RWPE2 (cell line): ENCODE measurements around the gene ABTB2.
A peak's percentile ranks its signal among the peaks of the same experiment; 100 is the strongest.

Experiments
- ATAC-seq: fragments of 200-7000 bp; cut with Tn5 transposase; 3 replicates; pipeline ENCODE4 v1.9.1; 2021; ENCODE audit warnings: low read depth
- DNase-seq: peaks from one replicate; pipeline ENCODE4 v3.0.0-alpha.2; 2020; ENCODE audit warnings: low spot score
- H3K27ac ChIP-seq: fragments of 450-650 bp; 2 replicates; pipeline ENCODE4 v1.5.1; 2017; ENCODE audit warnings: mild to moderate bottlenecking; ENCODE audit not compliant: poor library complexity, severe bottlenecking
- H3K27me3 ChIP-seq: fragments of 250-450 bp; sonication (Bioruptor Pico); 2 replicates; pipeline ENCODE4 v1.5.1; 2021; ENCODE audit warnings: mild to moderate bottlenecking, moderate library complexity; ENCODE audit not compliant: insufficient read depth, poor library complexity, severe bottlenecking
- H3K36me3 ChIP-seq: fragments of 250-450 bp; sonication (Bioruptor Pico); 2 replicates; pipeline ENCODE4 v1.5.1; 2020; ENCODE audit warnings: low read depth, mild to moderate bottlenecking, moderate library complexity
- H3K4me1 ChIP-seq: fragments of 250-450 bp; sonication (Bioruptor Pico); 2 replicates; pipeline ENCODE4 v1.5.1; 2021; ENCODE audit warnings: mild to moderate bottlenecking, moderate library complexity; ENCODE audit not compliant: insufficient read depth, poor library complexity, severe bottlenecking
- H3K4me3 ChIP-seq: fragments of 250-450 bp; sonication (Bioruptor Pico); 2 replicates; pipeline ENCODE4 v1.5.1; 2021; ENCODE audit warnings: mild to moderate bottlenecking, moderate library complexity; ENCODE audit not compliant: severe bottlenecking
- H3K9me3 ChIP-seq: fragments of 250-450 bp; sonication (Bioruptor Pico); 2 replicates; pipeline ENCODE4 v1.5.1; 2021; ENCODE audit warnings: mild to moderate bottlenecking, moderate library complexity; ENCODE audit not compliant: severe bottlenecking
- TF ChIP-seq, protein P1 (sequence below): fragments of 450-650 bp; IDR thresholded peaks from one replicate; pipeline ENCODE4 v1.5.1; 2017; ENCODE audit warnings: mild to moderate bottlenecking, moderate library complexity; ENCODE audit not compliant: poor library complexity, severe bottlenecking

The ABTB2 gene

DNA sequence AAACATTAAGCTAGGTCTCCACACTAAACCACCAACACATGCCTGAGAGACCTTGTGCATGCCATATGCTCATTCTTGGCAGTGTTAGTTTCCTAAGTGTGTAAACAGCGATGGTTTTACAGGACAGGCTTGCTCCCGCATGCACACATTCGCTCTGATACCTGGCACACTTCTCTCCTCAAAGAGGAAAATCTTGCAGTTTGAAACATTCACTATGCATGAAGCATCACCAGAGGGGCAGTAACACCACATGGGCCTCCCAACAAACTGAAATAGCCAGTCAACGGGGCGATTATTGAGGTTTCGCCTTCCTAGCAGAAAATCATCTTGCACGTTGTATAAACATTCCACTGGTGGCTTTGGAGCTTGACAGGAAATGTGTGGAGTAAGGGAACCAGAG, 52.6 kb downstream of the ABTB2 start:
- peaks cover 25% of the 10 kb centered on the region for H3K4me1 ChIP-seq
- no peak for ATAC-seq

DNA sequence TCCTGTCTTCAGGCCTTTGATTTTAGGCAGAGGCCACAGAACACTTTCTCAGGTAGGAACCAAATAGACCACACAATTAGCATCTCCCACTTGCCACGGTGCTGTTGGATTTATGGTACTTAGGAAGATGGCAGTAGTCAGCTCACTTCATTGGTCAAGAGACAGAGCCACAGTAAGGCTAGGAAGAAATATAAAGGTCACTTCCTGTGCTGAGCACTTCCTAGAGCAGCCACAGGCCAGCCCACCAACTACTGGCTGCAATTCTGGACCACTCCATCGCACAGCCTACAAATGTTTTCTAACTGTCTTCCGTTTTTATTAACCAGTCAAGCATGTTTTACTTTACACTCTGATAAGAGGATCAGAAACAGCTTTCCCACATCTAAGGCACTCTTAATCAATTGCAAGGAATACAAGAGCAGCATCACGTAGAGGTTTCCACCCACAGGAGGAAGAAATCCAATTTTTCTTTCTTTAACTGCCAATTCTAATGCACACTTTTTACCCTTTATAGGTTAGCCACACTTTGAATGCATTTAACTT, 54.7 kb downstream of the ABTB2 start:
- no peaks in the 10 kb centered on the region for H3K9me3 ChIP-seq
- H3K4me3 ChIP-seq: no peak overlapping the region
- no peaks in the 10 kb centered on the region for H3K36me3 ChIP-seq
- ATAC-seq: no peak
- H3K27ac ChIP-seq: peak overlapping the region; percentile 51
- no peak for DNase-seq
- TF ChIP-seq, protein P1, sequence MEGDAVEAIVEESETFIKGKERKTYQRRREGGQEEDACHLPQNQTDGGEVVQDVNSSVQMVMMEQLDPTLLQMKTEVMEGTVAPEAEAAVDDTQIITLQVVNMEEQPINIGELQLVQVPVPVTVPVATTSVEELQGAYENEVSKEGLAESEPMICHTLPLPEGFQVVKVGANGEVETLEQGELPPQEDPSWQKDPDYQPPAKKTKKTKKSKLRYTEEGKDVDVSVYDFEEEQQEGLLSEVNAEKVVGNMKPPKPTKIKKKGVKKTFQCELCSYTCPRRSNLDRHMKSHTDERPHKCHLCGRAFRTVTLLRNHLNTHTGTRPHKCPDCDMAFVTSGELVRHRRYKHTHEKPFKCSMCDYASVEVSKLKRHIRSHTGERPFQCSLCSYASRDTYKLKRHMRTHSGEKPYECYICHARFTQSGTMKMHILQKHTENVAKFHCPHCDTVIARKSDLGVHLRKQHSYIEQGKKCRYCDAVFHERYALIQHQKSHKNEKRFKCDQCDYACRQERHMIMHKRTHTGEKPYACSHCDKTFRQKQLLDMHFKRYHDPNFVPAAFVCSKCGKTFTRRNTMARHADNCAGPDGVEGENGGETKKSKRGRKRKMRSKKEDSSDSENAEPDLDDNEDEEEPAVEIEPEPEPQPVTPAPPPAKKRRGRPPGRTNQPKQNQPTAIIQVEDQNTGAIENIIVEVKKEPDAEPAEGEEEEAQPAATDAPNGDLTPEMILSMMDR: no peak
- peaks cover 12% of the 10 kb centered on the region for H3K4me1 ChIP-seq
- H3K27me3 ChIP-seq: no peaks in the 10 kb centered on the region

More for the DNA sequence above, 52.6 kb downstream of the ABTB2 start:
- Histone ChIP-seq H3K36me3 (no peaks in the 10 kb centered on the region), H3K27ac (no peak overlapping the region), H3K27me3 (no peaks in the 10 kb centered on the region), H3K4me3 (no peak overlapping the region), H3K9me3 (no peaks in the 10 kb centered on the region)
- TF ChIP-seq, protein P1: no peak
- DNase-seq: no peak

DNA sequence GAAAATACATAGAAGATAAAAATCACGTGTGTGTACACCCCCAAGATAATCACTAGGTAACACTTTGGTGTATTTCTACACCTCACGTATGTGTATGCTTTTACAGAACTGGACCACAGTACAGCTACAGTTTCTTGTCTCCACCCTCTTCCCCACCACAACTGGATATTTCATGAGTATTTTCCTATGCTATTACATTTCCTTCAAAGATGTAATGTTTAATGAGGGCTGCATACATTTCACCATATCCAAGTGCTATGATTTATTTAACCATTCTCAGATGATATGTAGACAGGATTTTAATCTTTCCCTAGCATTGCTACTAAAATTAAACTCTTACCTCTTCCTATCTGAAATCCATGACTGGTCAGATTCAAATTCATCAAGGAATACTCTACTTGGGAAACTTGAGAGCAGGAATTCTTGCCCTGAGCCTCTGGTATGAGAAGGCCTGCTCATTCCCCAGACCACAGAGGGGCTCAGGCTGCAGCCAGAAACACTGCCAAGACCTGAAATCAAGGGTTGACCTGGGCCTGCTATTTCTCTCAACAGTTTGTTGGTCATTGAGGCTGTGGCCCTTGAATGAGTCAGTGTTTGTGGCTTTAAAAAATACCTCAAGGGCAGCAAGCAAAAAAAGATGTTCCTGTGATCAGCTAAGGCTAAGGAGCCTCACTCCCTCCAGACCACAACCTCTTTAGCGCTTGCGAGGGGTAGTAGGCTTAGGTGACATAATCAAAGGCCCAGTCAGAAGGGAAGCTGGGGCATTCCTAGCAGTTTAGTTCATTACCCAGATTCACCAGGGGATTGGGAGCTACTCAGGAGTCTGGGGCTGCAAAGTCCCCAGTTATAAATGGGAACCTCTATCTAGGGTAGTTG, 55.5 kb downstream of the ABTB2 start:
- Histone ChIP-seq H3K36me3 (no peaks in the 10 kb centered on the region), H3K4me1 (peaks cover 12% of the 10 kb centered on the region), H3K4me3 (no peak overlapping the region), H3K9me3 (no peaks in the 10 kb centered on the region), H3K27ac (peak overlapping the region; percentile 51), H3K27me3 (no peaks in the 10 kb centered on the region)
- ATAC-seq (peak; percentile 79), DNase-seq (no peak)
- TF ChIP-seq, protein P1: no peak

DNA sequence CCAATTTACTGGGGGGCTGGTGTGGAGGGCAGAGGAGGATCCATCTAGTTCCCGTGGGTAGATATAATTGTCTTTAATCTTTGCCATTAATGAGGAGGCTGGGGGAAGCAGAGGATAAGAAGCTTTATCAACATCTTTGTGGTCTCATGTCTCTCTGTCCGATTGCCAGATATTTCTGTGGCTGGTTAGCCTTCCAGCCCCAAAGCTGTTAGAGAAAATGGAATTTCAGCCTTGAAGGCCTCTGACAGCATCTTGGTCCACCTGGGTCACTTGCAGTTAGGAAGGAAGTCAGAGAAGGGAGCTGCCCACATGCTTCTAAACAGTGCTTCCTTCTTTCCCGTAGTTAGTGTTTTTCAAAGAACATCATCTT, 56.9 kb downstream of the ABTB2 start:
- Histone ChIP-seq H3K4me1 (peaks cover 12% of the 10 kb centered on the region), H3K9me3 (no peaks in the 10 kb centered on the region), H3K27me3 (no peaks in the 10 kb centered on the region), H3K4me3 (no peak overlapping the region), H3K36me3 (no peaks in the 10 kb centered on the region), H3K27ac (no peak overlapping the region)
- TF ChIP-seq, protein P1: no peak
- DNase-seq: no peak
- no peak for ATAC-seq
